Measurements from ENCODE around the gene BCL2L2. TPM values are rescaled to one million over a fixed set of nuclear protein-coding genes. Genes with fewer than 3 reads are reported as not detected.
A peak's percentile ranks its signal among the peaks of the same experiment; 100 is the strongest.
"Not testable (repeated sequence)": the region's sequence is repeated elsewhere in the genome, so short reads cannot be mapped to it uniquely, and the experiment has no call there.

Gene BCL2L2
- total RNA-seq (2014; rRNA removed) = 17.3 and 20.4 TPM in 2 replicates
- polyA plus RNA-seq (2012) = 25.3 TPM

GRCh38 chr14:23306412-23307145 lies at the start of gene BCL2L2:
TSS of gene BCL2L2 (plus strand) at chr14:23306833. CDS start at chr14:23307768, 935 bp downstream.
- DNase-seq (ENCODE audit: low read depth) = peak; percentile 85

GRCh38 chr14:23258256-23258655 lies 48.4 kb upstream of the BCL2L2 start:
- no peak for DNase-seq (ENCODE audit: low read depth)

GRCh38 chr14:23259426-23259825 lies 47.2 kb upstream of the BCL2L2 start:
- no peak for DNase-seq (ENCODE audit: low read depth)

- DNase-seq (ENCODE audit: low read depth) = not testable (repeated sequence)
Observed at GRCh38 chr14:23260849-23261248, 45.8 kb upstream of the BCL2L2 start.

- DNase-seq (ENCODE audit: low read depth) = no peak
Observed at GRCh38 chr14:23269193-23269592, 37.4 kb upstream of the BCL2L2 start.

GRCh38 chr14:23275412-23275811 lies 31.2 kb upstream of the BCL2L2 start:
- no peak for DNase-seq (ENCODE audit: low read depth)

- DNase-seq (ENCODE audit: low read depth) = no peak
Observed at GRCh38 chr14:23277189-23277588, 29.4 kb upstream of the BCL2L2 start.

- DNase-seq (ENCODE audit: low read depth) = peak; percentile 31
Observed at GRCh38 chr14:23277928-23278327, 28.7 kb upstream of the BCL2L2 start.

GRCh38 chr14:23281247-23281646 lies 25.4 kb upstream of the BCL2L2 start:
- DNase-seq (ENCODE audit: low read depth) = no peak

GRCh38 chr14:23284654-23285529 lies 21.7 kb upstream of the BCL2L2 start:
- peak; percentile 21 for DNase-seq (ENCODE audit: low read depth)

GRCh38 chr14:23285530-23286019 lies 21.1 kb upstream of the BCL2L2 start:
- DNase-seq (ENCODE audit: low read depth) = no peak

GRCh38 chr14:23286020-23286901 lies 20.4 kb upstream of the BCL2L2 start, which contains the start of gene HOMEZ:
TSS of gene HOMEZ (minus strand) at chr14:23286132. CDS start at chr14:23285952, 180 bp downstream.
- peak; percentile 98 for DNase-seq (ENCODE audit: low read depth)

- no peak for DNase-seq (ENCODE audit: low read depth)
Observed at GRCh38 chr14:23286902-23287479, 19.6 kb upstream of the BCL2L2 start.

- peak; percentile 64 for DNase-seq (ENCODE audit: low read depth)
Observed at GRCh38 chr14:23294734-23295561, 11.7 kb upstream of the BCL2L2 start.

- no peak for DNase-seq (ENCODE audit: low read depth)
Observed at GRCh38 chr14:23296012-23296777, 10.4 kb upstream of the BCL2L2 start.

GRCh38 chr14:23297096-23297495 lies 9.5 kb upstream of the BCL2L2 start:
- DNase-seq (ENCODE audit: low read depth) = no peak

- no peak for DNase-seq (ENCODE audit: low read depth)
Observed at GRCh38 chr14:23297611-23298277, 8.9 kb upstream of the BCL2L2 start.

GRCh38 chr14:23299211-23299957 lies 7.2 kb upstream of the BCL2L2 start:
- DNase-seq (ENCODE audit: low read depth) = peak; percentile 70
